ENCODE measurements around the gene SUSD6.

The SUSD6 gene

GRCh38 chr14:69574263-69574953, 37.0 kb upstream of the SUSD6 start, which contains the start of gene CCDC177:
TSS of gene CCDC177 (minus strand) at chr14:69574871. CDS start at chr14:69573622, 1,249 bp downstream.
- TF ChIP-seq, protein P1, sequence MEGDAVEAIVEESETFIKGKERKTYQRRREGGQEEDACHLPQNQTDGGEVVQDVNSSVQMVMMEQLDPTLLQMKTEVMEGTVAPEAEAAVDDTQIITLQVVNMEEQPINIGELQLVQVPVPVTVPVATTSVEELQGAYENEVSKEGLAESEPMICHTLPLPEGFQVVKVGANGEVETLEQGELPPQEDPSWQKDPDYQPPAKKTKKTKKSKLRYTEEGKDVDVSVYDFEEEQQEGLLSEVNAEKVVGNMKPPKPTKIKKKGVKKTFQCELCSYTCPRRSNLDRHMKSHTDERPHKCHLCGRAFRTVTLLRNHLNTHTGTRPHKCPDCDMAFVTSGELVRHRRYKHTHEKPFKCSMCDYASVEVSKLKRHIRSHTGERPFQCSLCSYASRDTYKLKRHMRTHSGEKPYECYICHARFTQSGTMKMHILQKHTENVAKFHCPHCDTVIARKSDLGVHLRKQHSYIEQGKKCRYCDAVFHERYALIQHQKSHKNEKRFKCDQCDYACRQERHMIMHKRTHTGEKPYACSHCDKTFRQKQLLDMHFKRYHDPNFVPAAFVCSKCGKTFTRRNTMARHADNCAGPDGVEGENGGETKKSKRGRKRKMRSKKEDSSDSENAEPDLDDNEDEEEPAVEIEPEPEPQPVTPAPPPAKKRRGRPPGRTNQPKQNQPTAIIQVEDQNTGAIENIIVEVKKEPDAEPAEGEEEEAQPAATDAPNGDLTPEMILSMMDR (IDR thresholded peaks at IDR 0.05; ENCODE audit: low read depth, low read length, poor library complexity, severe bottlenecking), result peak; percentile 72
- TF ChIP-seq EZH2phosphoT487 (IDR thresholded peaks at IDR 0.05; ENCODE audit: borderline replicate concordance, low read length), result peak; percentile 85; the same call in 1 of the 2 replicates
- H3K79me2 ChIP-seq (ENCODE audit: control insufficient read depth, low read length), result no peaks in the 10 kb centered on the region
- H3K4me3 ChIP-seq (ENCODE audit: low read length), result peak within 1 kb of the TSS; percentile 32; the same call in 1 of the 2 replicates

DNA sequence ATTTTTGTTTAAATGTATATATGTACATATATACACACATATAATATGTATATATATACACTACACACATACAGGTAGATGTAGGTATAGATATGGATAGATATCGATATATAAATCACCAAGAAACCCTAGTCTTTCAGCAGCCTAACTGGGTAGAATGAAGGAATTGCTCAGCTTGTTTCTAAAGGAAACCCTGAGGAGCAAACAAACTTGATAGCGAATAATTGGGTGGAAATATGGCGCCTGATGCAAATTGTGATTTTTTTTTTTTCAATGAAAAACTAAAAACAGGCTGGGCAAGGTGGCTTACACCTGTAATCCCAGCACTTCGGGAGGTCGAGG, 36.5 kb upstream of the SUSD6 start:
- Histone ChIP-seq H3K4me3 (ENCODE audit: low read length) (no peak overlapping the region), H3K9me3 (ENCODE audit: control insufficient read depth, insufficient read depth, low read length) (no peaks in the 10 kb centered on the region), H3K27me3 (ENCODE audit: control insufficient read depth, low read length) (peaks cover 27% of the 10 kb centered on the region), H3K79me2 (ENCODE audit: control insufficient read depth, low read length) (no peaks in the 10 kb centered on the region), H3K9me2 (replicated peaks; ENCODE audit: control insufficient read depth, low read length) (no peaks in the 10 kb centered on the region), H3K4me1 (ENCODE audit: control insufficient read depth, low read length) (peaks cover 4% of the 10 kb centered on the region; the same call in 1 of the 2 replicates), H3K36me3 (ENCODE audit: control insufficient read depth, low read length) (no peaks in the 10 kb centered on the region), H3F3A (ENCODE audit: control insufficient read depth, insufficient read depth) (no peaks in the 10 kb centered on the region), H3K4me2 (ENCODE audit: low read length) (no peak overlapping the region), H4K20me1 (ENCODE audit: control insufficient read depth, insufficient read depth, low read depth, low read length) (no peaks in the 10 kb centered on the region), H3K27ac (ENCODE audit: low read depth, low read length) (no peak overlapping the region)
- TF ChIP-seq, protein P1 (IDR thresholded peaks at IDR 0.05; ENCODE audit: low read depth, low read length, poor library complexity, severe bottlenecking), result no peak
- no peak for TF ChIP-seq EZH2phosphoT487 (IDR thresholded peaks at IDR 0.05; ENCODE audit: borderline replicate concordance, low read length)

More at GRCh38 chr14:69574263-69574953, 37.0 kb upstream of the SUSD6 start, which contains the start of gene CCDC177:
- Histone ChIP-seq H4K20me1 (ENCODE audit: control insufficient read depth, insufficient read depth, low read depth, low read length) (no peaks in the 10 kb centered on the region), H3K27ac (ENCODE audit: low read depth, low read length) (no peak within 1 kb of the TSS), H3K36me3 (ENCODE audit: control insufficient read depth, low read length) (no peaks in the 10 kb centered on the region), H3F3A (ENCODE audit: control insufficient read depth, insufficient read depth) (no peaks in the 10 kb centered on the region), H3K4me1 (ENCODE audit: control insufficient read depth, low read length) (peaks cover 4% of the 10 kb centered on the region; the same call in 1 of the 2 replicates), H3K9me3 (ENCODE audit: control insufficient read depth, insufficient read depth, low read length) (no peaks in the 10 kb centered on the region), H3K4me2 (ENCODE audit: low read length) (peak within 1 kb of the TSS; percentile 53), H3K9me2 (replicated peaks; ENCODE audit: control insufficient read depth, low read length) (no peaks in the 10 kb centered on the region), H3K27me3 (ENCODE audit: control insufficient read depth, low read length) (peaks cover 25% of the 10 kb centered on the region)

DNA sequence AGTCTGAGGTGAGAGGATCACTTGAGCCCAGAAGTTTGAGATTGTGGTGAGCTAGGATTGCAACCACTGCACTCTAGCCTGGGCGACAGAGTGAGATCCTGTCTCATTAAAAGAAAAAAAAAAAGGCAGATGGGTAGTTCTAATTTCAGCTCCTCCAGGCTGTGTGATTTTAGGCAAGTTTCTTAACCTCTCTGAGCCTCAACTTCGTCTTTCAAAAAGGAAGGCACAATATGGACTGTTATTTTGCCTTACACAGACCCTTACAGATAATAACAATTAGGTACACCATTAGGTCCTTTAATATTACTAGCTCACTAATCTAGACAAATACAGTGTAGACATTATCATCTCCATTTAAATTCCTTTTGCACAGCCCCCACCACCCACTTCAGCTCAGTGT, 31.9 kb upstream of the SUSD6 start:
- no peaks in the 10 kb centered on the region for H4K20me1 ChIP-seq (ENCODE audit: control insufficient read depth, insufficient read depth, low read depth, low read length)
- H3K36me3 ChIP-seq (ENCODE audit: control insufficient read depth, low read length), result no peaks in the 10 kb centered on the region
- no peak overlapping the region for H3K4me3 ChIP-seq (ENCODE audit: low read length)
- H3F3A ChIP-seq (ENCODE audit: control insufficient read depth, insufficient read depth), result peaks cover 4% of the 10 kb centered on the region; the same call in 1 of the 2 replicates
- no peaks in the 10 kb centered on the region for H3K79me2 ChIP-seq (ENCODE audit: control insufficient read depth, low read length)
- no peak for TF ChIP-seq EZH2phosphoT487 (IDR thresholded peaks at IDR 0.05; ENCODE audit: borderline replicate concordance, low read length)
- TF ChIP-seq, protein P1 (IDR thresholded peaks at IDR 0.05; ENCODE audit: low read depth, low read length, poor library complexity, severe bottlenecking), result no peak
- peaks cover 16% of the 10 kb centered on the region for H3K27me3 ChIP-seq (ENCODE audit: control insufficient read depth, low read length)
- H3K27ac ChIP-seq (ENCODE audit: low read depth, low read length), result no peak overlapping the region
- H3K4me1 ChIP-seq (ENCODE audit: control insufficient read depth, low read length), result peaks cover 17% of the 10 kb centered on the region
- no peaks in the 10 kb centered on the region for H3K9me3 ChIP-seq (ENCODE audit: control insufficient read depth, insufficient read depth, low read length)
- no peaks in the 10 kb centered on the region for H3K9me2 ChIP-seq (replicated peaks; ENCODE audit: control insufficient read depth, low read length)
- H3K4me2 ChIP-seq (ENCODE audit: low read length), result no peak overlapping the region

All from DOHH2 (cell line).